Measurements from ENCODE around the gene APBB2. TPM values are rescaled to one million over a fixed set of nuclear protein-coding genes. Genes with fewer than 3 reads are reported as not detected.

APBB2 gene
- total and polyA plus RNA-seq, 10 of the 15 experiments (the other 5 are each of a cell fraction or from before 2014, with no cell fraction given), result 2.7 to 24.6 (median 19.0) TPM

DNA sequence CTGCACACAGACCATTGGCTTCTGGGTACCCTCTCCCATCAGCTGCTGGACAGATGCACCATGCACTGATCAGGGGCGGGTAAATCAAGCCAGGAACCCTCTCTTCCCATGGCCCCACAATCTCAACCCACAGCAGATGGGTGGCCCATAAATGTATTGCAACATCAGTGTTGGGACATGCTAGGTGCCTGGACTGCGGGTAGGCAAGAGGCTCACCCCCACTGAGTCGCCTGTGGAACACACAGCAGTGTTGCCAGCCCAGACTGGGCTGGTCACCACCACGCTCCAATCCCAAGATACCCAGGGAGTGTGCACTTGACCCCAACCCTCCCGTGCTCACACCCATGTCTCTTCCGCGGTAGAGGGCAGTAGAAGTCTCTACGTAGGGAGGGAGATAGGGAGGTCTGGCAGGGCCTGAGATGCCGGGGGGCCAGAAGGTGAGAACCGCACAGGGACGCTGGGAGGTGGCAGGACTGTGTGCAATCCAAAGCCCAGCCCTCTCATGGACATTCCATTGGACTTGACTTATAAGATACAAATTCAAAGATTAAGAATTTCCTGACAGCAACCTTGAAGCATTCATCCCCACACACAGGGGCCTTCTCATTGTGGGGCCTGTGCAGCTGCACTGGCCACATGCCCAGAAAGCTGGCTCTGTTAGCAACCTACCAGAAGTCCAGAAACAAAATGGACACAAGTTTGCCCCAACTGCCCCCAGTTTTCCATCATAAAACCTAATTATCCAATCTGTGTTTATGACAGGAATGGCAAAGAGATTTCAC is 280.9 kb downstream of the APBB2 start:
- no peaks in the 10 kb centered on the region for H3K9me3 ChIP-seq (replicated peaks; ENCODE audit: control insufficient read depth, insufficient read depth, low read length)
- intact Hi-C loops (cut with micrococcal nuclease; ENCODE audit: unreplicated experiment) (loop anchor here (10.0 kb wide), 1 partner anchor 731 kb away; no protein-coding TSS in a partner anchor), in situ Hi-C loops (cut with MboI) (no loop called here)
- no peaks in the 10 kb centered on the region for H3K4me1 ChIP-seq (ENCODE audit: control insufficient read depth, insufficient read depth, low read length)
- ATAC-seq (no peak), DNase-seq (ENCODE audit: low read depth, low spot score) (no peak), FAIRE-seq (no peak)
- TF ChIP-seq FOXM1 (IDR thresholded peaks at IDR 0.05; ENCODE audit: low read depth, low read length), result no peak
- no peak for TF ChIP-seq ZZZ3 (IDR thresholded peaks at IDR 0.05; ENCODE audit: control insufficient read depth, insufficient read length, low read depth)
- no peak for TF ChIP-seq SMARCA5 (IDR thresholded peaks at IDR 0.05)
- TF ChIP-seq CHD4 (IDR thresholded peaks at IDR 0.05), result no peak
- TF ChIP-seq HDAC2 (IDR thresholded peaks at IDR 0.05), result no peak
- no peak for TF ChIP-seq YBX1 (IDR thresholded peaks at IDR 0.05)
- TF ChIP-seq ZNF622 (IDR thresholded peaks at IDR 0.05), result no peak
- TF ChIP-seq ZSCAN29 (IDR thresholded peaks at IDR 0.05), result no peak
- no peak for TF ChIP-seq ZNF384 (IDR thresholded peaks at IDR 0.05; ENCODE audit: borderline replicate concordance, low read depth, low read length)
- TF ChIP-seq, protein P1, sequence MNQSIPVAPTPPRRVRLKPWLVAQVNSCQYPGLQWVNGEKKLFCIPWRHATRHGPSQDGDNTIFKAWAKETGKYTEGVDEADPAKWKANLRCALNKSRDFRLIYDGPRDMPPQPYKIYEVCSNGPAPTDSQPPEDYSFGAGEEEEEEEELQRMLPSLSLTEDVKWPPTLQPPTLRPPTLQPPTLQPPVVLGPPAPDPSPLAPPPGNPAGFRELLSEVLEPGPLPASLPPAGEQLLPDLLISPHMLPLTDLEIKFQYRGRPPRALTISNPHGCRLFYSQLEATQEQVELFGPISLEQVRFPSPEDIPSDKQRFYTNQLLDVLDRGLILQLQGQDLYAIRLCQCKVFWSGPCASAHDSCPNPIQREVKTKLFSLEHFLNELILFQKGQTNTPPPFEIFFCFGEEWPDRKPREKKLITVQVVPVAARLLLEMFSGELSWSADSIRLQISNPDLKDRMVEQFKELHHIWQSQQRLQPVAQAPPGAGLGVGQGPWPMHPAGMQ (IDR thresholded peaks at IDR 0.05; ENCODE audit: borderline replicate concordance), result no peak
- TF ChIP-seq, protein P2, sequence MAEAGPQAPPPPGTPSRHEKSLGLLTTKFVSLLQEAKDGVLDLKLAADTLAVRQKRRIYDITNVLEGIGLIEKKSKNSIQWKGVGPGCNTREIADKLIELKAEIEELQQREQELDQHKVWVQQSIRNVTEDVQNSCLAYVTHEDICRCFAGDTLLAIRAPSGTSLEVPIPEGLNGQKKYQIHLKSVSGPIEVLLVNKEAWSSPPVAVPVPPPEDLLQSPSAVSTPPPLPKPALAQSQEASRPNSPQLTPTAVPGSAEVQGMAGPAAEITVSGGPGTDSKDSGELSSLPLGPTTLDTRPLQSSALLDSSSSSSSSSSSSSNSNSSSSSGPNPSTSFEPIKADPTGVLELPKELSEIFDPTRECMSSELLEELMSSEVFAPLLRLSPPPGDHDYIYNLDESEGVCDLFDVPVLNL (IDR thresholded peaks at IDR 0.05; ENCODE audit: low read depth, low read length), result no peak
- 83% methylated on average over 11 of the region's 11 CpGs for WGBS (ENCODE audit: insufficient coverage, insufficient replicate concordance, low lambda C conversion rate, missing lambda C conversion rate)
- no peak overlapping the region for H3K4me2 ChIP-seq (ENCODE audit: control insufficient read depth, insufficient read depth)
- H4K20me1 ChIP-seq (ENCODE audit: control insufficient read depth, insufficient read depth), result no peaks in the 10 kb centered on the region
- no peak overlapping the region for H3K27ac ChIP-seq (ENCODE audit: control insufficient read depth, insufficient read depth)
- peaks cover 0 to 1% of the 10 kb centered on the region in 2 experiments; a peak in 3 of 4 replicates for H3K36me3 ChIP-seq (ENCODE audit: control insufficient read depth in 2 of 2, insufficient read depth in 2 of 2, low read length in 1 of 2)
- H3K4me3 ChIP-seq, result no peak overlapping the region
- ChIA-PET POLR2A (no interaction called here), CTCF (interaction anchor here (1.0 kb wide), 1 partner anchor 8 kb away, joined by 4 read pairs; no protein-coding TSS in a partner anchor), SMC1A (ENCODE audit: uncharacterized antibody, unreplicated experiment) (no interaction called here), RAD21 (ENCODE audit: unreplicated experiment) (no interaction called here)
- no peaks in the 10 kb centered on the region for H3K79me2 ChIP-seq (ENCODE audit: control insufficient read depth, insufficient read depth, low read length)
- no peaks in the 10 kb centered on the region; a peak in 1 of 4 replicates for H3K27me3 ChIP-seq (replicated peaks in 1 of 2; ENCODE audit: control insufficient read depth in 2 of 2, insufficient read depth in 2 of 2, low read length in 1 of 2)
- H3K9ac ChIP-seq (ENCODE audit: control insufficient read depth, insufficient read depth, low read length), result no peak overlapping the region
- no peak overlapping the region for H2AFZ ChIP-seq (ENCODE audit: control insufficient read depth, low read depth, low read length)
- no TSS peak for BruUV-seq (replicated peaks)
